KMS-11 (cell line): Measurements from ENCODE around the gene MVB12B.

ENCODE experiments used
- H2AFZ ChIP-seq: fragments of 200-600 bp; sonication (generic); 2 replicates; pipeline ENCODE4 v1.6.1; 2016; ENCODE audit warnings: antibody characterized with exemption, mixed run types, low read depth
- H3K27ac ChIP-seq: fragments of 200-600 bp; sonication (generic); 2 replicates; pipeline ENCODE4 v1.6.1; 2016; ENCODE audit warnings: mild to moderate bottlenecking, mixed run types
- H3K27me3 ChIP-seq: fragments of 200-600 bp; sonication (generic); 2 replicates; pipeline ENCODE4 v1.6.1; 2017; ENCODE audit warnings: mild to moderate bottlenecking, low read depth, mixed run types, moderate library complexity; ENCODE audit not compliant: insufficient read depth
- H3K36me3 ChIP-seq: fragments of 200-600 bp; sonication (generic); 2 replicates; pipeline ENCODE4 v1.6.1; 2017; ENCODE audit warnings: mild to moderate bottlenecking, mixed run types; ENCODE audit not compliant: insufficient read depth
- H3K4me1 ChIP-seq: fragments of 200-600 bp; sonication (generic); 2 replicates; pipeline ENCODE4 v1.6.1; 2016; ENCODE audit warnings: mild to moderate bottlenecking, low read depth, mixed run types; ENCODE audit not compliant: poor library complexity, severe bottlenecking
- H3K4me2 ChIP-seq: fragments of 200-600 bp; sonication (generic); 2 replicates; pipeline ENCODE4 v1.7.0; 2016; ENCODE audit warnings: mild to moderate bottlenecking, mixed run types
- H3K4me3 ChIP-seq: fragments of 200-600 bp; sonication (generic); IDR thresholded peaks from 2 replicates; pipeline ENCODE4 v1.6.1; 2017; ENCODE audit warnings: low read depth, low read length, mixed read lengths; ENCODE audit not compliant: insufficient read depth
- H3K79me2 ChIP-seq: fragments of 200-600 bp; sonication (generic); 2 replicates; pipeline ENCODE4 v1.6.1; 2016; ENCODE audit warnings: low read depth, mixed run types; ENCODE audit not compliant: insufficient read depth
- H3K9ac ChIP-seq: fragments of 200-600 bp; sonication (generic); 2 replicates; pipeline ENCODE4 v1.6.1; 2016; ENCODE audit warnings: mild to moderate bottlenecking, mixed run types
- H4K20me1 ChIP-seq: fragments of 200-600 bp; sonication (generic); 2 replicates; pipeline ENCODE4 v1.6.1; 2016; ENCODE audit warnings: mild to moderate bottlenecking, mixed run types; ENCODE audit not compliant: insufficient read depth
- CTCF ChIP-seq: fragments of 200-600 bp; sonication (generic); conservative IDR thresholded peaks from 2 replicates; pipeline ENCODE4 v1.6.1; 2017; ENCODE audit warnings: low read depth, mild to moderate bottlenecking, antibody characterized with exemption, low read length, moderate library complexity, mixed read lengths

Gene MVB12B

GRCh38 chr9:126389992-126390391 lies 63.4 kb downstream of the MVB12B start:
- Histone ChIP-seq H3K4me3 (no peak overlapping the region), H3K79me2 (no peaks in the 10 kb centered on the region), H3K4me1 (peaks cover 63% of the 10 kb centered on the region), H3K9ac (no peak overlapping the region), H2AFZ (no peak overlapping the region), H3K27ac (no peak overlapping the region), H4K20me1 (no peaks in the 10 kb centered on the region), H3K36me3 (no peaks in the 10 kb centered on the region), H3K4me2 (peak overlapping the region; percentile 5; the same call in 1 of the 2 replicates), H3K27me3 (no peaks in the 10 kb centered on the region)
- no peak for TF ChIP-seq CTCF

DNA sequence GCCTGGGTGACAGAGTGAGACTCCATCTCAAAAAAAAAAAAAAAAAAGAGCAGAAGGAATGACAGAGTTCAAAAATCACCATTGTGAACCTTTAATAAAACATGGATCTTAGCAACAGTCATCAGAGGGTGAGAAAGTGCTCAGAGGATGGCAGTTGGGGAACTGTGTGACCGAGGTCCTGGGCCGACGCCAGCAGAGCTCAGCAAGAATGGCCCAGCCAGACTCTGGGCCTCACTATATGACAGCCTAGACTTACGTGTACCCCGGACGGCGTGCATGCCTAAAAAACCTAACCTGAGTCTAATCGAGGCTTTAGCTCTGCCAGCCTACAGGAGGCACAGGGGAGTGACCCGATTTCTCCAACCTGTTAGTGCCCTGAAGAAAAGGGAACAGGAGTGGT lies 64.3 kb downstream of the MVB12B start:
- H3K27ac ChIP-seq, result no peak overlapping the region
- H3K27me3 ChIP-seq, result no peaks in the 10 kb centered on the region

GRCh38 chr9:126391713-126392661 lies 65.4 kb downstream of the MVB12B start:
- no peak for TF ChIP-seq CTCF

More for the DNA sequence above, 64.3 kb downstream of the MVB12B start:
- no peak for TF ChIP-seq CTCF
- Histone ChIP-seq H3K4me3 (no peak overlapping the region), H4K20me1 (no peaks in the 10 kb centered on the region), H3K4me1 (peaks cover 72% of the 10 kb centered on the region), H3K36me3 (no peaks in the 10 kb centered on the region), H3K4me2 (peak overlapping the region; percentile 22; the same call in 1 of the 2 replicates), H2AFZ (no peak overlapping the region), H3K79me2 (no peaks in the 10 kb centered on the region), H3K9ac (no peak overlapping the region)

DNA sequence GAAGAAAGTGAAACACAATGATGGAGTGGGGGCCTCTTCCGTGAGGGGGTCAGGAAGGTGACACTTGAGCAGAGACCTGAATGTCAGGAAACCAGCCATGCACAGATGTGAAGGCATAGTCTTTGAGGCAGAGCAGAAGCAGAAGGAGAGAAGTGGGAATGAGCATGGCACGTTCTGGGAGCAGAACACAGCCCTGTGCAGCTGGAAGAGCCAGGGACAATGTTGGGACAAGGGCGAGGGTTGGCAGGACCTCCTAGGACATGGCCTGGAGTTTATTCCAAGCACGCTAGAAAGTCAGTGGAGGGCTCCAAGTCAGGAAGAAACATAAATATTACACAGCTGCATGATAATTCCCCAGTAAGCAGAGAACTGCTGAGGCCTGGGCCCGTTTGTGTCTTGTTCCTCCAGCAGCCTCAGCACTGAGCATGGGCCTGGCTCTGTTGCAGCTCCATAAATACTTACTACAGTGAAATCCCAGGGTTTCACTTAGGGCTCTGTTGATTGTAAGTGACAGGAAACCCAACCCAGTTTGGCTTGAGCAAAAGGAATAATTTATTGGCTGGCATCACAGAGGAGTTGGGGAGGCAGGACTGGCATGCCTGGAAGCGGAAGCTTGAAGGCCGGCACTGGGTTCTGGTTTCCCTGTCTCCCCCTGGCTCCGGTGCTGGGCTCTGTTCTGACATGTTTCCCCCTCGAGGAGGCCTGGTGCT lies 66.2 kb downstream of the MVB12B start:
- Histone ChIP-seq H3K4me2 (no peak overlapping the region; the same call in 1 of the 2 replicates), H3K27me3 (no peaks in the 10 kb centered on the region), H3K9ac (no peak overlapping the region), H3K79me2 (no peaks in the 10 kb centered on the region), H3K4me1 (peaks cover 89% of the 10 kb centered on the region), H3K36me3 (no peaks in the 10 kb centered on the region), H2AFZ (no peak overlapping the region), H4K20me1 (no peaks in the 10 kb centered on the region), H3K27ac (no peak overlapping the region), H3K4me3 (no peak overlapping the region)
- no peak for TF ChIP-seq CTCF

More at GRCh38 chr9:126391713-126392661, 65.4 kb downstream of the MVB12B start:
- no peak overlapping the region for H2AFZ ChIP-seq
- no peak overlapping the region for H3K27ac ChIP-seq
- no peak overlapping the region for H3K9ac ChIP-seq
- H4K20me1 ChIP-seq, result no peaks in the 10 kb centered on the region
- no peaks in the 10 kb centered on the region for H3K79me2 ChIP-seq
- peak overlapping the region; percentile 22; the same call in 1 of the 2 replicates for H3K4me2 ChIP-seq
- H3K4me1 ChIP-seq, result peaks cover 82% of the 10 kb centered on the region
- no peaks in the 10 kb centered on the region for H3K27me3 ChIP-seq
- no peaks in the 10 kb centered on the region for H3K36me3 ChIP-seq
- H3K4me3 ChIP-seq, result no peak overlapping the region
